NK-92 (cell line): ENCODE results near the gene HYAL4.
"Not testable (repeated sequence)": the region's sequence is repeated elsewhere in the genome, so short reads cannot be mapped to it uniquely, and the experiment has no call there.

Source experiments
- DNase-seq: peaks from one replicate; lab custom pipeline; 2025; ENCODE audit not compliant: unreplicated experiment; lab: John Stamatoyannopoulos, UW

HYAL4 gene

GRCh38 chr7:123894753-123895152, 49.8 kb downstream of the HYAL4 start:
- DNase-seq = not testable (repeated sequence)

DNA sequence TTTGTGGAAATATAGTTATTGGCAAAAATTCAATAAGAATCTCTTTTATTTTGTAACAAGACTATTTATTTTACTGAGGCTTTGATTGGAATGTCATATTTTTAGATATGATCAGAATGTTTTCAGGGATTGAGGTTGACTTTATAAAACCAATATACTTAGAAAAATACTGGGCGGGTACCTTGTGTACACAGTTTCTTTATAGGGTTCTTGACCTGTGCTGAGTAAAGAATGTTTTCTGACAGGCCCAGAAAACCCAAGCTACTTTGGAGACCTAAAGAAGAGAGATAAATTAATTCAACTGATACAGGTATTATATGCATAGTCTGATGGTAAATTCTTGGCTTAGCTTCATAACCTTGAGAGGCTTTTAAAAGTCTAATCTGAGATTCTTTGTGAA, 56.1 kb downstream of the HYAL4 start:
- DNase-seq = no peak

- no peak for DNase-seq
These were observed 60.7 kb downstream of the HYAL4 start for GRCh38 chr7:123905714-123906113.

DNA sequence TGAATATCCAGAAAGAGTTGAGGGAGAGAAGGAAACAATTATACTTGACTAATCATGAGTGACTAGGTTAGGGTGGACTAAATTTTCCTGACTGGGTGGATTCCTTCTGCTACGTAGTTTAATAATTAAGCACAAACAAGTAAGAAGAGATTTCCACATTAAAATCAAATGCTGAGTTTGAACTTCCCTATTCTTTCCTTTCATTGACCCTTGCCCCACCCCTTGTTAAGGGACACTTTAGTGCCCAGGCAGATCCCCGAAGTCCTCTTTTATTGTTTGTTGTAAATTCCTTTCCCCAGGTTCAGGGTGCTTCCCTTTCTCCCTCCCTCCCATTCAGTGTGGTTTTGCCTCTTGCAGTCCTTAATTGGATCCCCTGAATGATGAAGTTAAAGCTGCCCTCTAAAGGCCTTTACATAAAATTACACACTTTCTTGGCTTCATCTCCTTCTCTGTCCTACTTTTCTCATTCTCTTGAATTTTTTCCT, 71.3 kb downstream of the HYAL4 start:
- no peak for DNase-seq

DNA sequence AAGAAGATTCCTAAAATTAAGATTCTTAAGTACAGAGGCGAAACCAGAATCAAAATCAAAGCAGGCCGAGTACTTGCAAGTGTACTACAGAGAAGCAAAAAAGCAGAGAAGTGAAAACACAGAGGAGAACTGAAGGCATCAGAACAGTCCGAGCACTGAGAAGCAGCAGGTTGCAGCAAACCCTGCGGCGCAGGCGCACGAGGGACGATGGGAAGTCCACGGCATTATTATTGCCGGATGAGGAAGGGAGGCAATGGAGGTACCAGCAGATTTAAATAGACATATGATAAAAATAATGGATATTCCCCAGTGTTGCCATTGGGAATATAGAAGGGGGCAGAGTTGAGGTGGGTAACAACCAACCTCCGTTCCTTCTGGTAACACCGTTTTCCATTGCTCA, 72.9 kb downstream of the HYAL4 start:
- no peak for DNase-seq

DNA sequence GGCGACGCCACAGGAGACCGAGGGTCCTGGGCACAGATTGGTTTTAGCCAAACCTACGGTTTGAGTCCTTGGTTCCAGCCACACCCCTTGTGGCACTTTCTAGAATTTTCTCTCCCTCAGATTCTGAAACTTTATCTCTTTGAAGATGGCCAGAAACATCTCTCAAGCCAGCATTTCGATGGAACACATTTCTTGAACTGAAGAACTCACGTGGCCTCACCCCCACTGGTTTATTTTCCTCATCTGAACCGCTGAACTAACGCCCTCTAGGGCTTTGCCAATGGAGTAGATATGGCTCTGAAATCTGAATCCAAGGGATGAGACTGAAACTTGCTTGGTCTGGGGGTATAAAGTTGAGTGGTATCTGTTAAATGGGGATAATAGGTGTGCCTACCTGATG, 73.3 kb downstream of the HYAL4 start:
- DNase-seq = no peak

GRCh38 chr7:123923599-123923998, 78.6 kb downstream of the HYAL4 start:
- no peak for DNase-seq

DNA sequence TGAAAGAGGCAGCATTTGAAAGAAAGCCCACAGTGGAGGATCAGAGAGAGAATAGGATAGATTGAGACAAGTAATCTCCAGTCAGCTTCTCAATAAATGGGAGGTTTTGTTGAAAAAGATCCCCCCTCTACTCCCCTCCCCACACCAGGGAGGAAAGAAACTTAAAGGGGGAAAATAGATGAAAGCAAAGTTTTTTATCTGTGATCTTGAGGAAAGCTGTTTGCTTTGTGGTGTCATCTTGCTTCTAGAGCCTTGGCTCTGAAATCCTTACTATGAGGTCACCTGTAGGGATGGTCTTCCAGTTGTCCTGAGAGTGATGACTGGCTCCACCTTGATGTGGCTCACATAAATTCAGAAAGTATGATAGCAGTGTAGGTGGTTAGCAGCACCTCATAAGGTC, 80.0 kb downstream of the HYAL4 start, which contains the start of gene SPAM1:
SPAM1 (plus strand) TSS at position 301 of the 400 bp plus-strand sequence. CDS start 28,330 bp downstream, outside the sequence.
- no peak for DNase-seq
